ENCODE results near the gene FFAR3.

Gene FFAR3

DNA sequence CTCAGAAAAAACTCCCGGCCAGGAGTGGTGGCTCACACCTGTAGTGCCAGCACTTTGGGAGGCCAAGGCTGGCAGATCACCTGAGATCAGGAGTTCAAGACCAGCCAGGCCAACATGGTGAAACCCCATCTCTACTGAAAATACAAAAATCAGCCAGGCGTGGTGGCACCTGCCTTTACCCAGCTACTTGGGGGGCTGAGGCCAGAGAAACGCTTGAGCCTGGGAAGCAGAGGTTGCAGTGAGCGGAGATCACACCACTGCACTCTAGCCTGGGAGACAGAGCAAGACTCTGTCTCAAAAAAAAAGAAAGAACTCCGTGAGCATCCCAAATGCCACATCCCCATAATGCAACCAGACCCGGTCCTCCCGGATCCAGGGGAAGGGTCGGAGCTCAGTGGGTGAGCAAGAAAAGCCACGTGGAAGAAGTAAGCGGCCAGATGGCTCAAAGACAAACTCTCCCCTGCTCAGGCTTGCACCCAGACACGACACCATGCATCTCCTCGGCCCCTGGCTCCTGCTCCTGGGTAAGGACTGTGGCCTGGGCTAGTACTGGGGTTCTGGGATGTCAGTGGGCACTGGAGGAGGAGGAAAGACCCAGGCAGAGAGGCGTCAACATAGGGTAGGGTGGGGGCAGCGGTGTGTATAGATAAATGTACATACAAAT lies 26.6 kb upstream of the FFAR3 start:
- no peak for DNase-seq (ENCODE audit: low read depth in 2 of 2)

DNA sequence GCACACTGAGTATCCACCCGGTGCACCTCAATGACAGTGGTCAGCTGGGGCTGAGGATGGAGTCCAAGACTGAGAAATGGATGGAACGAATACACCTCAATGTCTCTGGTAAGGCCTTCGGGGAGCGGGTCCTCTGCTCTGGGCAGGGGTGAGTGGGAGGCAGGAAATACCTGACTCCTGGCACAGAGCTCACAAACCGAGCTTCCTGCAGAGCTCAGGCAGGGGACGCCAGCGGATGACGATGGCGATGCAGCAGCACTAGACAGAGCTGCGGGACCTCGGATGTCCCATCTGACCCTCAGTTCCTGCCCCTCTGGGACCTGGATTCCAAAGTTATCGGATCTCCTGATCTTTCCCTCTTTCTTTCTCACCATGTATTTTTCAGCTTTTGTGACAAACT lies 25.4 kb upstream of the FFAR3 start:
- no peak for DNase-seq (ENCODE audit: low read depth in 2 of 2)

DNA sequence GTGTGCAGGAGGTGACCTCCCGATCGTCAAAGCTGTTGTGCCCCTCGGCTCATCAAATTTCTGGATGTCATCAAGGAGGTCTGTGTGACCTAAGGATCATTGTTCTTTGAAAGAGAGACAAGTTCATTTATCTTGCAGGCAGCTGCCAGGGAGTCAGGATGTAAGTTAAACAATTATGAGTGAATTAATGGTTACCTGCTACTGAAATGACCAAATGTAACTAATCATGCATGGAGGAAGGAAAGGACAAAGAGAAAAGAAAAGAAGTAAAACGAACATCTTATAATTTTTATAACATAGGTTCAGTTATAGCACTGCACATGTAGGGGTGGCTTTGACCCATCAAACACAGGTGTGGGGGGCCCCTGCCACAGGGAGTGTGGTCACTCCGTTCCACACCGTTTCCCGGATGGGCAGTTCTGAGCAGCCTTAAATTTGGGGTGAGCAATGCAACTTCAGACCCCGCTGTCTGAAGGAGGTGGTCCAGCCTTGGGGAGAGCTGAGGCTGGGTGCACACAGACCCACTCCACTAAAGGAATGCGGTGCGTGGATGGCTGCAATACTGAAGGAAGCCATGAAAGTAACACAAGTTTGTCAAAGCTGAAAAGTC lies 24.0 kb upstream of the FFAR3 start:
- no peak for DNase-seq (ENCODE audit: low read depth in 2 of 2)

DNA sequence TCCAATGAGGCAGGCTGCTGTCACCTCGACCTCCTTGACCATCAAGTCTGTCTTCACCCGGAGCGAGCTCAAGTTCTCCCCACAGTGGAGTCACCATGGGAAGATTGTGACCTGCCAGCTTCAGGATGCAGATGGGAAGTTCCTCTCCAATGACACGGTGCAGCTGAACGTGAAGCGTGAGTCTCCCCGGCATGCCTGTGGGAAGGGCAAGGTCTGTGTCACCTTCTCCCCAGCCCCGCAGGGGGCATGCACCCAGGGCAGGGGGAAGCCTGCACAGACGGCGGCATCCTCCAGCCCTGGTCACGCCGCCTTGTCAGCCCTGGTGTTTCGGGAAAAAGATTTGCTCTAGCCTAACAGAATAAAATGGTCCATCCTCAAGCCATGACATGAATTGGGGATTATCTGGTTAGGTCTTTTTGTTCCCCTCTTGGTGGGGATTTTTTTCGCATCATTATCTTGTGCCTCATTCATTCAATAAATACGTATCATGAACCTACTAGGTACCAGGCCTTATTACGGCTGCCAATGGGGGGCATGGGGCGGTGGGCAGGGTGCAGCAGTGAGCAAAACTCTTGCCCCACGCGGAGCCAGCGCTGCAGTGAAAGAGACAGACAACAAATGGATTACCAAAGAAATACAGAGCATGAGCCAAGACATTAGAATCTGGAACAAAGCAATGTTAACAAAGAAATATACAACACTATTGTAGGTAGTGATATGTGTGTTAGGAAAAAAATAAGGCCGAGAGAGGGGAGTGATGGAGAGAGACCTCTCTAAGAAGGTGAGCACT lies 21.9 kb upstream of the FFAR3 start:
- DNase-seq (ENCODE audit: low read depth in 2 of 2): no peak

DNA sequence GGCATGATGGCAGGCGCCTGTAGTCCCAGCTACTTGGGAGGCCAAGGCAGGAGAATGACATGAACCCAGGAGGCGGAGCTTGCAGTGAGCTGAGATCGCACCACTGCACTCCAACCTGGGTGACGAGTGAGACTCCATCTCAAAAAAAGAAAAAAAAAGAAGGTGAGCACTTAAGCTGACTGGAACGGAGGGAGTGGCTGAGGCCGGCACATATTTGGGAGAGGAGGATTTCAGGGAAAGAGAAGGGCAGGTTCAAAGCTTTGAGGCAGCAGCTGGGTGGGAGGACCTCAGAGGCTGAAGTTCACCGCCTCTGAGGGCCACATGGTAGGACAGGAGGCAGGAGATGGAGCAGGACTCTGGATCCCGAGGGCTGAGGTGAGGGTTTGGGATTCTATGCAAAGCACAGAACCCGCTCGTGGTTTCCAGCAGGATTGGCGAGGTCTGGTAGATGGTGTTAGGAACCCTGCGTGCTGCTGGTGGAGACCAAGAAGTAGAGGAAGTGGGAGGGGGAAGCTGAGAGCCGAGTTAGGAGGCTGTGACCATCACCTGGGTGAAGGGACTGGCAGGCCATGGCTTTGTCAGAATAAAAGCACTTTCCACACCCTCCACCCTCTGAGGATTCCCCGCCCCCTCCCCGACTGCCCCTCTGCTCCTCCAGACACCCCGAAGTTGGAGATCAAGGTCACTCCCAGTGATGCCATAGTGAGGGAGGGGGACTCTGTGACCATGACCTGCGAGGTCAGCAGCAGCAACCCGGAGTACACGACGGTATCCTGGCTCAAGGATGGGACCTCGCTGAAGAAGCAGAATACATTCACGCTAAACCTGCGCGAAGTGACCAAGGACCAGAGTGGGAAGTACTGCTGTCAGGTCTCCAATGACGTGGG lies 20.9 kb upstream of the FFAR3 start:
- no peak for DNase-seq (ENCODE audit: low read depth in 2 of 2)

DNA sequence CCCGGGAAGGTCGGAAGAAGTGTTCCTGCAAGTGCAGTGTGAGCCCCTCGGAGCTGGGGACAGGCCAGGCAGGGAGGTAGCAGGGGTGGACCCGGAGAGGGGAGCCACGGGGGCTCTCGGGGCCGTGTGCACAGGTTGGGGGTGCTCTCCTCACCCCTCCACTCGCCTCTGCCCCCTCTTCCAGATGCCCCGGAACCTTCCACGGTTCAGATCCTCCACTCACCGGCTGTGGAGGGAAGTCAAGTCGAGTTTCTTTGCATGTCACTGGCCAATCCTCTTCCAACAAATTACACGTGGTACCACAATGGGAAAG lies 20.3 kb upstream of the FFAR3 start:
- no peak for DNase-seq (ENCODE audit: low read depth in 2 of 2)

DNA sequence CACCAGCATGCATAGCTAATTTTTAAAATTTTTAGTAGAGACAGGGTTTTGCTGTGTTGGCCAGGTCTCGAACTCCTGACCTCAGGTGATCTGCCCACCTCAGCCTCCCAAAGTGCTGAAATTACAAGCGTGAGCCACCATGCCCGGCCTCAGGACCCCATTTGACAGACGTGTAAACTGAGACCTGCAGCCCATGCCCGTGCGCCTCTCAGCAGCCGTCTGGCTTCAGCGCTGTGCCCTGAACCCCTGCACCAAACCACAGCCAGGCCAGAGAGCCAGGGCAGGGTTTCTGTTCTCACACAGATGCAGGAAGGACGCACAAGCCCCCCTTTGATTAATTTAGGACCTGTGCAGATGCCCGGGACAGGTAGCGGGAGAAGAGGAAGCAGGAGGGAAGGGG lies 17.8 kb upstream of the FFAR3 start:
- DNase-seq (ENCODE audit: low read depth in 2 of 2): no peak

DNA sequence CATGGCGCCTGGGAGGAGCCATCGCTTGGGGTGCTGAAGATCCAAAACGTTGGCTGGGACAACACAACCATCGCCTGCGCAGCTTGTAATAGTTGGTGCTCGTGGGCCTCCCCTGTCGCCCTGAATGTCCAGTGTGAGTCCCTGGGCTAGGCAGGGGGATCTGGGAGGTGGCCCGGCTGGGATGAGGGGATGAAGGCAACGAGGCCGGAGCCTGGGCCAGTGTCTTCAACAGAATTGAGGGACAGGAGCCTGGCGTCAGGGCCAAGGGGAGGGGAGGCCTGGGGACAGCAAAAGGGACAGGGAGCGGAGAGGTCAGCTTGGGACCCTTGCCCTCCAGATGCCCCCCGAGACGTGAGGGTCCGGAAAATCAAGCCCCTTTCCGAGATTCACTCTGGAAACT lies 17.3 kb upstream of the FFAR3 start:
- no peak for DNase-seq (ENCODE audit: low read depth in 2 of 2)

DNA sequence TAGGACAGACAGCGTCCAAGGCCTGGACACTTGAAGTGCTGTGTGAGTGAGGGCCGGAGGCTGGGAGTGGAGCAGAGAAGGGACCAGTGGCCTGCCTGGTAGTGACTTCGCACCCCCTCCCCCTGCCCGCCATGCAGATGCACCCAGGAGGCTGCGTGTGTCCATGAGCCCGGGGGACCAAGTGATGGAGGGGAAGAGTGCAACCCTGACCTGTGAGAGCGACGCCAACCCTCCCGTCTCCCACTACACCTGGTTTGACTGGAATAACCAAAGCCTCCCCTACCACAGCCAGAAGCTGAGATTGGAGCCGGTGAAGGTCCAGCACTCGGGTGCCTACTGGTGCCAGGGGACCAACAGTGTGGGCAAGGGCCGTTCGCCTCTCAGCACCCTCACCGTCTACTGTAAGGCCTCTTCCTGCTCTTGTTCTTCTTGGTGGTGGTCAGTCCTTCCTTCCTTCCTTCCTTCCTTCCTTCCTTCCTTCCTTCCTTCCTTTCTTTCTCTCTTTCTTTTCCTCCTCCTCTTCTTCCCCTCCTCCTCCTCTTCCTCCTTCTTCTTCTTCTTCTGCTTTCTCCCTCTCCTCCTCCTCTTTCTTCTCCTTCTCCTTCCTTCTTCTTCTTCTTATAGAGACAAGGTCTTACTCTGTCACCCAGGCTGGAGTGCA lies 16.6 kb upstream of the FFAR3 start:
- no peak for DNase-seq (ENCODE audit: low read depth in 2 of 2)

DNA sequence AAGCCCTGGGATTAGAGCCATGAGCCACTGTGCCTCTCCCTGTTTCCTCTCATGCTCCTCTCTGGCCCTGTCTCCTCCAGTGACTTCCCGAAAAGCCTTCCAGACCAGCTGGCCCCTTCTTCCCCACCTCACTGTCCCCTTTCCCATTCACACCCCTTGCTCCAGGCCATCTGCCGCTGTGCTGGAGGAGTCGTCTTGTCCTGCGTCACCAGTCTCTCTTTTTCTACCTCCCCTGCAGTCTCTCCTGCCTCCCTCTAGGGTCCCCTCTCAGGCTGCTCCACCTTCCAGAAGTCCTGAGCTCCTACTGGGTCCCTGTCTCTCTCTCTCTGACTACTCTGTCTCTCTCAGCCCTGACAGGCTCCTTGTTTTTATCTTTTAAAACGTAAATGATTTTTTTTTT lies 15.8 kb upstream of the FFAR3 start:
- no peak for DNase-seq (ENCODE audit: low read depth in 2 of 2)

DNA sequence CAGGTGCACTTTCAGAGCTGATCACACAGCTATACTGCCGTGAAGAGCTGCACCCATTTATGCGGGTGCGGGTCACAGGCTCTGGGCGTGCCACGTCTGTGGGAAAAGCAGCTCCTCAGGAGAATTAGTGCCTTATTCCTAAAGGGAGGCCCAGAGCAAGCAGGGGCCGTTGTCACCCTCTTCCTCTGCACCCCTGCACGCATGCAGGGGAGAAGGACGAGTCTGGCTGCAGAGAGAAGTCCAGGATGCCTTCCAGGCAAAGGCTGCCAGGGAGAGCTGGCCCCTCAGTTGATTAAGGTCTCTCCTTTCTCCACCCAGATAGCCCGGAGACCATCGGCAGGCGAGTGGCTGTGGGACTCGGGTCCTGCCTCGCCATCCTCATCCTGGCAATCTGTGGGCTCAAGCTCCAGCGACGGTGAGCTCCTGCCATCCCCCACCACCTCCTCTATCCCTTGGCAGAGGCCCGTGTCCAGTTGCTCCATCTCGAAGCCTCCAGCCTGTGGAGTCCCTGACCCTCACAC lies 13.7 kb upstream of the FFAR3 start:
- no peak for DNase-seq (ENCODE audit: low read depth in 2 of 2)

DNA sequence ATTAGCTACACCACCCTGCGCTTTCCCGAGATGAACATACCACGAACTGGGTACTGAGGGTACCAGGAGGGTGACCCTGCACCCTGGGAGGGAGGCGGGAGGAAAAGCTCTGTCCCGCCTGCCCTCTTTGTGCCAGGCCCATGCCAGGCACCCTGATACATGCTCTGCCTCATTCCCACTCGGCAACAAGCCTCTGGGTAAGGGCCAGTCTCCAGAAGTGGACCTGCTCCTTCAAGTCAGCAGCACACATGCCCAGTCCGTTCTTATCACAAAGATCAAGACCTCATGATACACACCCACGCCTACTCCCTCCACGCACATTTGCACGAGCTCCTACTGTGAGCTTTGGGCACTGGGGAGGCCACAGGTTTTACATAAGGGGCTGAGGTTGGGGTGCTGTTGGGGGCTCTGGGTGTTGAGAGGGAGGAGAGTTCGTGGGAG lies 12.6 kb upstream of the FFAR3 start:
- no peak for DNase-seq (ENCODE audit: low read depth in 2 of 2)

DNA sequence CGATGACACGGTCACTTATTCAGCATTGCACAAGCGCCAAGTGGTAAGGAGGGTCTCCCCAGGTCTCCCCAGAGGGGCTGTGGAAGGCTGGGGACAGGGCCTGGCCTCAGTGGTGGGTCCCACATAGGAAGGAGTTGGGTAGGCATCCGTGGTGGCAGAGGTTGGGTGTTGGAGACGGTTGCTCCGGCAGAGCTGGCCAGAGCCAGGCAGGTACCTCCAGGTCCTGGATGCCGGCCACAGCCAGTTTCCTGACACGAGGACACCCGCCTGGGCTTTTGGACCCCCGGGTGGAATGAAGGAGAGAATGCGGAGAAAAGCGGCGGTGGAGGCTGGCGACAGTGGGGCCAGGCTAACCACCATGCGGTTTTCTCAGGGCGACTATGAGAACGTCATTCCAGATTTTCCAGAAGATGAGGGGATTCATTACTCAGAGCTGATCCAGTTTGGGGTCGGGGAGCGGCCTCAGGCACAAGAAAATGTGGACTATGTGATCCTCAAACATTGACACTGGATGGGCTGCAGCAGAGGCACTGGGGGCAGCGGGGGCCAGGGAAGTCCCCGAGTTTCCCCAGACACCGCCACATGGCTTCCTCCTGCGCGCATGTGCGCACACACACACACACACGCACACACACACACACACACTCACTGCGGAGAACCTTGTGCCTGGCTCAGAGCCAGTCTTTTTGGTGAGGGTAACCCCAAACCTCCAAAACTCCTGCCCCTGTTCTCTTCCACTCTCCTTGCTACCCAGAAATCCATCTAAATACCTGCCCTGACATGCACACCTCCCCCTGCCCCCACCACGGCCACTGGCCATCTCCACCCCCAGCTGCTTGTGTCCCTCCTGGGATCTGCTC lies 11.8 kb upstream of the FFAR3 start:
- DNase-seq (ENCODE audit: low read depth in 2 of 2): peak; percentile 43 to 61

DNA sequence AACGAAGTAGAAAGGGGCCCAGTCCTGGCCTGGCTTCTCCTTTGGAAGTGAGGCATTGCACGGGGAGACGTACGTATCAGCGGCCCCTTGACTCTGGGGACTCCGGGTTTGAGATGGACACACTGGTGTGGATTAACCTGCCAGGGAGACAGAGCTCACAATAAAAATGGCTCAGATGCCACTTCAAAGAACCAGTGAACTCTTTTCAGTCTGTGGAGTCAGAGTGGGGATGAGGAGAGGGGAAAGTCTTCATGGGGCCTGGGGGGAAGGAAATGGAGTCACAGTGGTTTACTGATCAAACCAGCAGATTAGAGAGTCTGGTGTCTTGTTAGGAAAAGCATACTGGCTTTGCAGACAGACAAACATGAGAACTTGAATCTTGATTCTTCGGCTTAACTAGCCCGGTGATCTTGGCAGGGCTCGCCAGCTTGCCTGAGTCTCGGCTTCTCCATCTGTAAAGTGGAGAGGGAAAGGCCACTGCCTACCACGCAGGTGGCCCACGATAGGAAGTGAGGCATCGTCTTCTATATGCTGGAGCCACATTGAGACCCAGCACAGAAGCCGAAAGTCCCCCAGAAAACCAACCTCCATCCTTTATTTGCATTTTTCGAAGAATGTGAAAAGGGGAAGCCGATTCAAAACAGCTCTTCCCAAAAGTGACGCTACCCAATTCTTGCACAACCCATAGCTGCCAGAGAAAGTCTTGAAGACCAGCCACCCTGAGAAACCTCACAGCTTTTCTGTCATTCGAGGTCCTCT lies 10.9 kb upstream of the FFAR3 start, which contains the start of gene FFAR1:
TSS of gene FFAR1 (plus strand) at position 732 of the 759 bp plus-strand sequence. CDS start 3,650 bp downstream, outside the sequence.
- peak; percentile 27 to 40 for DNase-seq (ENCODE audit: low read depth in 2 of 2)

DNA sequence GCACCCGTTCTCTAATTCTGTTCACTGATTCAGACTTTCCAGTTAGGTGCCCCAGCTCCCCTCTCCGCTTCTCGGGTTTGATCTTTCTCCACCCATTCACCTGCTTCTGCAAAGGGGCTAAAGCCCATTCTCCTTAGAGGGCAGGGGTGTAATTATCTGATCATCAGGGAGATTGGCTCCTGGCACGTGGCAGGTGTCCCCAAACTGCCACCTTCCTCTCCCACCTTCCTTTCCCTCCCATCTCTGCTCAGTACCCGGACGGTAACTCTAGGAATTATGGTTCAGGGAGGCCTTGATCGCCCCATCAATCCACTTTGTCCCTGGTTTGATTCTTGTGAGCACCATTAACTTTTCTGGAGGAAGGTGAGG lies 10.3 kb upstream of the FFAR3 start:
- no peak for DNase-seq (ENCODE audit: low read depth in 2 of 2)

DNA sequence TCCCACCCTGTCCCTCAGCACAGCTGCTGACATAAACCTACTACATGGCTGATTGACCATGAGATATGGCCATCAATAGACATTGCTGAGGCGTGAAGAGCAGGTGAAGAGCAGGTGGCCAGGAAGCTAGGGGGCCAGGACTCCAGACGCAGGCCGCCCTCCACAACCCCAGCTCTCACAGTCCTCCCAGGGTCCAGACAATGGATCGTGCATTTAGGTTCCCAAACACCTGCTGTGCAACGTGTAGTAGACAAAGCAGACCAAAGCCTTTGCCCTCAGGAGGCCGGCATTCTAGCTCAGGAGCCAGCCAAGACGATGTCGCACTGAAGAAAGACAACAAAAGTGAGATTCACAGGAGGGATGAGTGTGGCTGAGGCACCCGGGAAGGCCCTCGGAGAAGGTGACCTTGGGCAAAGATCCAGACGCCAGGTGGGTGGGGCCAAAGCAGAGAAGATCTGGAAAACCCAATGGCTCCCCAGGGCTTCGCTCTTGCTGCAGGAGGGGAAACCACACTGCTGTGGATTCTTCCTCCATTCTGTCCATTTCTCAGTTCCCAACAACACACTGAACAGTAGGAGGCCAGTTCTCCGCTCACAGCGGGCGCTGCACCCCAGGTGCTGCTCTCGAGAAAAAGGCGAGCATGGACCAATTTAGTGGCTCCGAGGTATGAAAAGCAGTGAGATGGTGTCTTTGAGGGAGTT lies 9.2 kb upstream of the FFAR3 start:
- DNase-seq (ENCODE audit: low read depth in 2 of 2): no peak

DNA sequence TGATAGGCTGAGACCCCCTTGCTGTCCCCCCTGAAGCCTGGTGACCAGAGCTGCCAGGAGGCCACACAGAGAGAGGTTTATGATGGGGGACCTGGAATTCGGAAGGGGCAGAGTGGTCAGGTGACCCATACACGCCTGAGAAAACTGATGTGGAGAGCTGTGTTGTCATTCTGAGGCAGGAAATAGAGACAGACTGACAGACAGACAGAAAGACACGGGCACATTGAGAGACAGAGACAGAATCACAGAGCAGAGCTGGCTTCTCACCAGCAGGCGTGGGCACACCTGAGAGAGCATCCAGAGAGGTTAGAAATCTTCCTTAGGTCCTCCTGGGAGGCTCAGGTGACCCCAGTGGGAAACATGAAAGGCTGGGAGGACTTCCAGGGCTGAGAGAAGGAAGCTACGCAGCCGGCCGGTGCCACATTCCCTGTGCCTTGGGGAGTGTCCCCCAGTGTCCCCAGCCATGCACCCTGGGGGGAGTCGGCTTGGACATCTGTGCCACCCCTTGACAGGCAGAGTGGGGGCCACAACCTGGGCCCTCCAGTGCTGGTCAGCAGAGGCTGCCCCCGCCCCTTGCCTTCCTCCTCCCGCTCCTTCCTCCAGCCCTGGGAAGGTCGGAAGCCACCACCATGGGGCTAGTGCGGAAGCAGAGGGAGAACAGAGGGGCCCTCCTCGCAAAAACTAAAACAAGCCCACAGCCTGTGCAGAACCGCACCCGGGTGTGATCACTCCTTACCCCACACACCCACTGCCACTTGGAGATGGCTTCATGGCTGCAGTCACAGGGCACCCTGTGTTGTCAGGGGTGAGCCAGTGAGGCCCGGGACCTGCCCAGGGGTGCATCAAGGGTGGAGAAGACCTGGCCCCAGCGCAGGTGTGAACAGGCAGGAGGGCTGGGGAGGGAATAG lies 8.4 kb upstream of the FFAR3 start:
- DNase-seq (ENCODE audit: low read depth in 2 of 2): no peak

DNA sequence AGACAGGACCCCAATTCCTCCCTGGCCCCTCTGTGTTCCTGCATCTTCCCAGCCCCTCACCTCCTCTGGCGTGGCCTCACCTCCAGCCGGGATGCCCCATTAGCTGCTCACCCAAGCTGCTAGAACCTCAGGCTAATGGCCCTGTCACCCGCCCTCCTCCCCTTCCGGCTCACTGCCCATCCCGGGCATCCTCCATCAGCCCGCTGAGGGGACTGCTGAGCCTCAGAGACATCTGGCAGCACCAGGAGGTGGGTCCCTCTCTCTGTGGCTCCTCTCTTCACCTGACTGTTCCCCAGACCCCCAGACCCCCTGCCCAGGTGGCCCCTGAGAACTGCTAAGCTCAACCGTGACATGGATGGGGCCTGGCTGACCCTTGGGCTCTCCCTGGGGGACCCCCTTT lies 7.7 kb upstream of the FFAR3 start:
- no peak for DNase-seq (ENCODE audit: low read depth in 2 of 2)
